Keratinocyte (primary cell): Measurements from ENCODE around the gene AMBRA1. TPM values are rescaled to one million over a fixed set of nuclear protein-coding genes. Genes with fewer than 3 reads are reported as not detected.

Experiments
- DNase-seq: peaks from one replicate; pipeline ENCODE4 v3.0.0-alpha.2; 2011; ENCODE audit warnings: low read depth, missing footprints, low spot score
- FAIRE-seq: peaks from 2 replicates; lab custom pipeline; 2011; peaks lifted over from hg19 to GRCh38; lab: Jason Lieb, UNC
- H2AFZ ChIP-seq: 2 replicates; pipeline ENCODE4 v1.6.0; 2012; ENCODE audit warnings: low read length, control low read depth, inconsistent platforms; ENCODE audit not compliant: control insufficient read depth
- H3K27ac ChIP-seq: 2 replicates; pipeline ENCODE4 v1.5.1; 2011; ENCODE audit warnings: low read length; ENCODE audit not compliant: control insufficient read depth, insufficient read depth
- H3K27me3 ChIP-seq: 3 replicates; pipeline ENCODE4 v1.6.0; 2011; ENCODE audit warnings: low read length; ENCODE audit not compliant: control insufficient read depth, insufficient read depth; ENCODE audit errors: extremely low read depth
- H3K36me3 ChIP-seq, 2 experiments: 2 replicates in 1 of 2; 3 replicates in 1 of 2; pipeline ENCODE4 v1.5.1; 2011; ENCODE audit warnings: low read length in 2 of 2, mild to moderate bottlenecking in 1 of 2; ENCODE audit not compliant: control insufficient read depth in 2 of 2, insufficient read depth in 2 of 2; ENCODE audit errors: extremely low read depth in 1 of 2
- H3K4me1 ChIP-seq: 3 replicates; pipeline ENCODE4 v1.5.1; 2011; ENCODE audit warnings: low read length; ENCODE audit not compliant: control insufficient read depth, insufficient read depth; ENCODE audit errors: extremely low read depth
- H3K4me2 ChIP-seq: 3 replicates; pipeline ENCODE4 v1.6.0; 2011; ENCODE audit warnings: low read depth, low read length; ENCODE audit not compliant: control insufficient read depth, insufficient read depth; ENCODE audit errors: extremely low read depth
- H3K4me3 ChIP-seq, 3 experiments: fragments of 200-600 bp in 1 of 3; sonication (generic) in 1 of 3; 2 replicates in 2 of 3; 3 replicates in 1 of 3; pipeline ENCODE4 v1.5.1; 2011 to 2016; ENCODE audit warnings: low read length in 3 of 3, mild to moderate bottlenecking in 3 of 3, control low read depth in 2 of 3, inconsistent platforms in 1 of 3, low read depth in 1 of 3, mixed read lengths in 1 of 3, mixed run types in 1 of 3, moderate library complexity in 1 of 3; ENCODE audit not compliant: control insufficient read depth in 2 of 3, insufficient read depth in 2 of 3; ENCODE audit errors: extremely low read depth in 1 of 3
- H3K79me2 ChIP-seq: 2 replicates; pipeline ENCODE4 v1.6.0; 2012; ENCODE audit warnings: low read length; ENCODE audit not compliant: control insufficient read depth, insufficient read depth
- H3K9ac ChIP-seq: 3 replicates; pipeline ENCODE4 v1.6.0; 2011; ENCODE audit warnings: low read length; ENCODE audit not compliant: control insufficient read depth, insufficient read depth; ENCODE audit errors: extremely low read depth
- H3K9me1 ChIP-seq: 3 replicates; pipeline ENCODE4 v1.6.0; 2011; ENCODE audit warnings: low read length; ENCODE audit not compliant: control insufficient read depth, insufficient read depth; ENCODE audit errors: extremely low read depth
- H3K9me3 ChIP-seq: 2 replicates; pipeline ENCODE4 v1.5.1; 2012; ENCODE audit warnings: low read depth, low read length; ENCODE audit not compliant: control insufficient read depth
- H4K20me1 ChIP-seq: 3 replicates; pipeline ENCODE4 v1.6.0; 2011; ENCODE audit warnings: low read length; ENCODE audit not compliant: control insufficient read depth, insufficient read depth; ENCODE audit errors: extremely low read depth
- CTCF ChIP-seq, 3 experiments: IDR thresholded peaks in 1 of 3; conservative IDR thresholded peaks in 1 of 3; optimal IDR thresholded peaks in 1 of 3; 2 replicates in 2 of 3; 3 replicates in 1 of 3; pipeline versions ENCODE3 to v1.5.1; 2011; ENCODE audit warnings: low read length in 3 of 3, mild to moderate bottlenecking in 3 of 3, moderate library complexity in 2 of 3, control low read depth in 1 of 3, inconsistent platforms in 1 of 3; ENCODE audit not compliant: insufficient read depth in 2 of 3; ENCODE audit errors: extremely low read depth in 1 of 3
- EZH2 ChIP-seq: IDR thresholded peaks from one replicate; pipeline ENCODE4 v1.6.1; 2012; ENCODE audit warnings: inconsistent platforms, mild to moderate bottlenecking, low read length, moderate library complexity
- dilution Hi-C: fragments of 300-500 bp; cut with MboI; formaldehyde crosslinking; loops from one replicate; pipeline ENCODE4 v1.7.0; 2020; ENCODE audit warnings: low sequenced_read_pairs; ENCODE audit not compliant: extremely low pct_ligation_motif_present
- polyA plus RNA-seq, 5 experiments: library from polyadenylated mRNA; depleted of rRNA in 3 of 5; stranded (reverse) in 3 of 5; stranded (forward) in 1 of 5; unstranded in 1 of 5; fragments of >200 nt; gene quantifications; 1 replicate in 1 of 5; 2 replicates in 3 of 5; 3 replicates in 1 of 5; pipeline versions ENCODE4 v1.2.1 to v1.2.3, GENCODE V29; 2011 to 2012; ENCODE audit warnings: missing spikeins in 2 of 5, low read depth in 1 of 5, low replicate concordance in 1 of 5

AMBRA1 gene
- polyA plus RNA-seq, 1 donor (not counting 4 experiments of a cell fraction or from before 2014, with no cell fraction given) = 10.5 TPM

DNA sequence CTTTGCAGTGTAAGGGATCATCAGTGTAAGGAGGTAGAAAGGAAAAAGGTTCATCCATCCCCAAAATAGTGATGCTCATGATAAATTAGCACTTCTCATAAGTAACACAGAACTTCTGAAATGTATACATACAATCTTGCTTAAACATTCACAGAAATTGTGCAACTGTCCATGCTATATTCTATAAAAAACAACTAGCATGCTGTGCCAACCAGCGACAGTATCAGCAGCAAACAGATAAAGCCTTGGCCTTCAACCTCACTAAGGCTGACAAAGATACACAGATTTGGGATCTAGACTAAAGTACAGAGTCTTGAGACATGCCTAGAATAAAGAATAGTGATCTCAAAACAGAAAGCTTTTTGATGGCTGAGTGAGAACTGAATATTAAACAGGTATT is 128.1 kb downstream of the AMBRA1 start:
- no peak overlapping the region for H3K9ac ChIP-seq
- no peaks in the 10 kb centered on the region for H4K20me1 ChIP-seq
- dilution Hi-C loops = no loop called here
- no peaks in the 10 kb centered on the region for H3K9me3 ChIP-seq
- DNase-seq = no peak
- no peaks in the 10 kb centered on the region for H3K27me3 ChIP-seq
- no peak for FAIRE-seq
- TF ChIP-seq CTCF (optimal IDR thresholded peaks at IDR 0.05 in 1 of 3, IDR thresholded peaks at IDR 0.05 in 1 of 3, conservative IDR thresholded peaks at IDR 0.05 in 1 of 3; ENCODE audit: extremely low read depth in 1 of 3, insufficient read depth in 2 of 3, low read length in 3 of 3) = no peak
- no peak for TF ChIP-seq EZH2
- H3K4me1 ChIP-seq = peaks cover 16% of the 10 kb centered on the region
- H3K9me1 ChIP-seq = no peaks in the 10 kb centered on the region
- no peak overlapping the region for H2AFZ ChIP-seq
- no peak overlapping the region for H3K4me2 ChIP-seq
- no peaks in the 10 kb centered on the region for H3K79me2 ChIP-seq
- peaks cover 0 to 1% of the 10 kb centered on the region in 2 experiments for H3K36me3 ChIP-seq
- H3K4me3 ChIP-seq = no peak overlapping the region
- no peak overlapping the region for H3K27ac ChIP-seq

GRCh38 chr11:46463701-46464421 is 130.0 kb downstream of the AMBRA1 start:
- Histone ChIP-seq H3K4me3 (no peak overlapping the region), H3K9me3 (no peaks in the 10 kb centered on the region), H4K20me1 (no peaks in the 10 kb centered on the region), H3K79me2 (no peaks in the 10 kb centered on the region), H3K4me1 (peaks cover 11% of the 10 kb centered on the region), H3K9ac (no peak overlapping the region), H3K9me1 (no peaks in the 10 kb centered on the region), H3K27ac (no peak overlapping the region), H3K36me3 (peaks cover 0 to 1% of the 10 kb centered on the region in 2 experiments), H3K27me3 (no peaks in the 10 kb centered on the region), H2AFZ (no peak overlapping the region), H3K4me2 (no peak overlapping the region)
- no peak for TF ChIP-seq EZH2
- TF ChIP-seq CTCF (optimal IDR thresholded peaks at IDR 0.05 in 1 of 3, IDR thresholded peaks at IDR 0.05 in 1 of 3, conservative IDR thresholded peaks at IDR 0.05 in 1 of 3; ENCODE audit: extremely low read depth in 1 of 3, insufficient read depth in 2 of 3, low read length in 3 of 3) = no peak
- FAIRE-seq (no peak), DNase-seq (no peak)
- dilution Hi-C loops = no loop called here
